HG03159 (cell line): ENCODE measurements around the gene HOXC12.

Source experiments
- ATAC-seq: cut with Tn5 transposase; IDR thresholded peaks from one replicate; pipeline ENCODE4 v1.9.1; 2021; ENCODE audit warnings: mild to moderate bottlenecking, moderate library complexity; ENCODE audit not compliant: unreplicated experiment

HOXC12 gene

GRCh38 chr12:53969588-53970259, 15.0 kb downstream of the HOXC12 start:
- no peak for ATAC-seq

GRCh38 chr12:53970451-53970850, 15.7 kb downstream of the HOXC12 start:
- no peak for ATAC-seq

GRCh38 chr12:53971129-53971528, 16.4 kb downstream of the HOXC12 start:
- no peak for ATAC-seq

GRCh38 chr12:53971686-53972085, 17.0 kb downstream of the HOXC12 start:
- no peak for ATAC-seq

- ATAC-seq: no peak
These were observed 17.5 kb downstream of the HOXC12 start for GRCh38 chr12:53972152-53972702.

GRCh38 chr12:53972722-53973235, 18.1 kb downstream of the HOXC12 start, which contains the start of gene HOXC11:
Gene HOXC11 (plus strand): TSS chr12:53973126. CDS start chr12:53973242, 116 bp downstream.
- ATAC-seq: no peak

GRCh38 chr12:53973236-53974042, 18.7 kb downstream of the HOXC12 start:
- ATAC-seq: no peak

GRCh38 chr12:53974084-53975063, 19.7 kb downstream of the HOXC12 start, which contains the start of gene HOTAIR:
Gene HOTAIR (minus strand): TSS chr12:53974954.
- no peak for ATAC-seq

- ATAC-seq: no peak
These were observed 20.4 kb downstream of the HOXC12 start for GRCh38 chr12:53975064-53975471.

- ATAC-seq: no peak
These were observed 20.9 kb downstream of the HOXC12 start for GRCh38 chr12:53975479-53976152.

GRCh38 chr12:53976172-53976822, 21.6 kb downstream of the HOXC12 start:
- no peak for ATAC-seq

- no peak for ATAC-seq
These were observed 22.3 kb downstream of the HOXC12 start for GRCh38 chr12:53976823-53977595.

- no peak for ATAC-seq
These were observed 23.1 kb downstream of the HOXC12 start for GRCh38 chr12:53977596-53978445.

- no peak for ATAC-seq
These were observed 24.0 kb downstream of the HOXC12 start for GRCh38 chr12:53978477-53979356.

GRCh38 chr12:53980104-53980801, 25.6 kb downstream of the HOXC12 start:
- no peak for ATAC-seq
